Kidney (tissue), 14 donors: ENCODE measurements around the gene CCNY. TPM values are rescaled to one million over a fixed set of nuclear protein-coding genes. Genes with fewer than 3 reads are reported as not detected.

Experiments
- DNase-seq, 5 donors: peaks; one replicate each; pipeline ENCODE4 v3.0.0-alpha.2; 2013 to 2020
- FAIRE-seq: peaks from 2 replicates; lab custom pipeline; 2012; peaks lifted over from hg19 to GRCh38; lab: Jason Lieb, UNC
- H3K27ac ChIP-seq, 2 donors: one replicate each; pipeline ENCODE4 v1.7.0; 2013; ENCODE audit warnings: low read depth in 2 of 2, low read length in 2 of 2, inconsistent platforms in 1 of 2
- H3K27me3 ChIP-seq: one replicate; pipeline ENCODE4 v1.7.1; 2013; ENCODE audit warnings: low read length, inconsistent platforms; ENCODE audit not compliant: control insufficient read depth, insufficient read depth
- H3K36me3 ChIP-seq, 3 donors: one replicate each; pipeline versions ENCODE4 v1.7.0 to v1.7.1; 2013; ENCODE audit warnings: low read length in 3 of 3, control low read depth in 1 of 3, inconsistent platforms in 1 of 3; ENCODE audit not compliant: insufficient read depth in 3 of 3, control insufficient read depth in 2 of 3
- H3K4me1 ChIP-seq, 3 donors: one replicate each; pipeline versions ENCODE4 v1.7.0 to v1.7.1; 2013; ENCODE audit warnings: low read length in 3 of 3, inconsistent platforms in 1 of 3, low read depth in 1 of 3; ENCODE audit not compliant: control insufficient read depth in 2 of 3, insufficient read depth in 2 of 3
- H3K4me3 ChIP-seq, 3 donors: one replicate each; pipeline versions ENCODE4 v1.7.0 to v1.8.1; 2013; ENCODE audit warnings: low read length in 3 of 3, control low read depth in 1 of 3, inconsistent platforms in 1 of 3
- H3K9ac ChIP-seq, 3 donors: one replicate each; pipeline versions ENCODE4 v1.7.0 to v1.7.1; 2013; ENCODE audit warnings: low read length in 3 of 3, control low read depth in 1 of 3, inconsistent platforms in 1 of 3
- H3K9me3 ChIP-seq, 3 donors: one replicate each; pipeline versions ENCODE4 v1.7.0 to v1.7.1; 2013; ENCODE audit warnings: low read length in 3 of 3, control low read depth in 1 of 3, inconsistent platforms in 1 of 3; ENCODE audit not compliant: control insufficient read depth in 2 of 3, insufficient read depth in 1 of 3
- CTCF ChIP-seq: IDR thresholded peaks from 3 replicates; pipeline ENCODE4 v1.5.1; 2012; ENCODE audit warnings: mild to moderate bottlenecking, moderate library complexity, borderline replicate concordance; ENCODE audit not compliant: insufficient read depth; ENCODE audit errors: extremely low read depth
- intact Hi-C: fragments of 100-400 bp; cut with DNase I; formaldehyde crosslinking; loops from one replicate; pipeline ENCODE4 v1.11.1; 2022
- polyA plus RNA-seq: library from polyadenylated mRNA; stranded (reverse); fragments of 350-450 nt; fragmentation: Illumina TruSeq; extraction: RNeasy Lipid Tissue Mini Kit (QIAGEN cat#74804); gene quantifications from one replicate; pipeline ENCODE4 v1.2.3, GENCODE V29; 2014; ENCODE audit warnings: low read depth, low replicate concordance; ENCODE audit not compliant: insufficient read depth
- total RNA-seq: library from RNA; stranded (reverse); fragmentation: NEBNext Ultra II Directional; extraction: Animal tissue kit (Norgen Biotek cat#: 25700); gene quantifications from one replicate; pipeline ENCODE4 v1.2.1, GENCODE V29; 2021
- donor health status: control.
- donor health status: control.
- donor health status: control.
- donor health status: control.
- donor health status: control.
- donor health status: DM: yes; HTN: yes; CAD: no.
- donor health status: Normal renal cell carcinoma (clear cell type).

The CCNY gene
- total and polyA plus RNA-seq, 2 donors from 2014 or later, result 45.6 to 77.2 TPM

- intact Hi-C loops, result no loop called here
- H3K4me3 ChIP-seq, result no peak overlapping the region
- peaks cover 0 to 8% (median 6%) of the 10 kb centered on the region in 3 donors for H3K4me1 ChIP-seq
- no peaks in the 10 kb centered on the region for H3K27me3 ChIP-seq
- TF ChIP-seq CTCF, result no peak
- no peaks in the 10 kb centered on the region for H3K9me3 ChIP-seq
- H3K36me3 ChIP-seq, result no peaks in the 10 kb centered on the region
- peak in 1 of 5 donors; percentile 16 for DNase-seq
- H3K27ac ChIP-seq, result no peak overlapping the region
- no peak for FAIRE-seq
- H3K9ac ChIP-seq, result no peak overlapping the region
Observed at GRCh38 chr10:35412900-35413491, 76.7 kb downstream of the CCNY start.

- intact Hi-C loops, result no loop called here
- H3K9ac ChIP-seq, result no peak overlapping the region
- no peaks in the 10 kb centered on the region for H3K36me3 ChIP-seq
- peaks cover 0 to 4% (median 3%) of the 10 kb centered on the region in 3 donors for H3K4me1 ChIP-seq
- no peak for TF ChIP-seq CTCF
- H3K9me3 ChIP-seq, result no peaks in the 10 kb centered on the region
- no peaks in the 10 kb centered on the region for H3K27me3 ChIP-seq
- no peak overlapping the region for H3K4me3 ChIP-seq
- H3K27ac ChIP-seq, result no peak overlapping the region
- FAIRE-seq (no peak), DNase-seq (peak in 1 of 5 donors; percentile 10)
Observed at GRCh38 chr10:35413985-35414861, 77.9 kb downstream of the CCNY start.

GRCh38 chr10:35415505-35415904, 79.2 kb downstream of the CCNY start:
- Histone ChIP-seq H3K4me3 (no peak overlapping the region), H3K27me3 (no peaks in the 10 kb centered on the region), H3K4me1 (peaks cover 0 to 5% (median 2%) of the 10 kb centered on the region in 3 donors), H3K36me3 (no peaks in the 10 kb centered on the region), H3K27ac (no peak overlapping the region), H3K9ac (no peak overlapping the region), H3K9me3 (no peaks in the 10 kb centered on the region)
- intact Hi-C loops, result no loop called here
- peak in 1 of 5 donors; percentile 11 for DNase-seq
- no peak for FAIRE-seq
- TF ChIP-seq CTCF, result no peak
